Activated CD4-positive, alpha-beta T cell treated with anti-CD3 and anti-CD28 coated beads, Interleukin-2, amount 50 U/mL, for 4 hours (primary cell): ENCODE data around the gene CPSF4.
"Not testable (repeated sequence)": the region's sequence is repeated elsewhere in the genome, so short reads cannot be mapped to it uniquely, and the experiment has no call there.

Experiments
- DNase-seq, 2 experiments: peaks; one replicate each; pipeline ENCODE4 v3.0.0-alpha.2; 2020

Gene CPSF4

DNA sequence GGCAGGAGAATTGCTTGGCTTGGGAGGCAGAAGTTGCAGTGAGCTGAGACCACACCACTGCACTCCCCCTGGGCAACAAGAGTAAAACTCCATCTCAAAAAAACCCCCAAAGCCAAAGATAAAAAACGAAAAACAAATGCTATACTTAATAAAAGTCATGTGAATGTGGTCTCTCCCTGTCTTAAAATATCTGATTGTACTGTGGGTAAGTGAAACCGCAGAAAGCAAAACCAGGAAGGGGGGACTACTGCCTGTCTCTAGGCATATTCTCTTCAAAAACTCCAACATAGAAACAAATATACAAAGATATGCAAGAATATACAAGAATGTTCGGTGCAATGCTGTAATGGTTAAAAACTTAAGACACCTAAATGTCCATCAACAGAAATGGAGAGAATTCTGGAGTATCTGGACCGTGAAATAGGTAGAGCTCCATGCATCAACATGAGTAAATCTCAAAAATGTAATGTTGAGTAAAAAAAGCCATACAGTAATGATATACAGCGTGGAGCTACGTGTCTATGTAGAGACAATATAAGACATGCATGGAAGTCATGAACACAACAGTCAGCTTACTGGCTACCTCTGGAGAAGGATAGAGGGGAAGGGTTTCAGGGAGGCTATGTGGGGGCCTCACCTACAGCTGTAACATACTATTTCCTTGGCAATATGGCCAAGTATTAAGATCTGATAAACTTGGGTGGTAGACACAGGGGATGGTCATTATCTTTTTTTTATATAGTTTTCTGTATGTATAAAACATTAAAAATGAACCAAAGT lies 59.2 kb downstream of the CPSF4 start:
- DNase-seq = no peak

- no peak for DNase-seq
These were observed 59.8 kb downstream of the CPSF4 start for GRCh38 chr7:99498546-99498944.

DNA sequence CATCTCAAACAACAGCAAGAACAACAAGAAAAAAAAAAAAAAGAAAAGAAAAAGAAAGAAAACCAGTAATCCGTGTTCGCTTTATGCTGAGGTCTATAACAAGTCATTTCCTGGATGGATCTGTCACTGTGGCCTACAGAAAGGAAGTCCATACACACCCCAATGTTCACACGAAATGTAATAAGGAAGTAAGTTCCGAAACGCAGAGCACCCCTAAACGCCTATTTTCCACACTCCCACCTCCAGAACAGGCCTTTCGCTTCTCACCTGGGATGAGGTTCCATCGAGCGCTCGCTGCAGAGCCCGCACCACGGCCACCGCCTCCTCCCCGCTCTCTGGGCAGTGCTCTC lies 60.6 kb downstream of the CPSF4 start:
- DNase-seq = no peak

GRCh38 chr7:99499721-99500636 lies 61.2 kb downstream of the CPSF4 start, which contains the start of gene ZNF394:
Gene ZNF394 (minus strand): TSS chr7:99500281. CDS start chr7:99500093, 188 bp downstream.
- DNase-seq = peak; percentile 85 to 86

GRCh38 chr7:99500637-99501009 lies 61.9 kb downstream of the CPSF4 start:
- DNase-seq = no peak

- not testable (repeated sequence) for DNase-seq
These were observed 62.5 kb downstream of the CPSF4 start for GRCh38 chr7:99501236-99501635.

- DNase-seq = no peak
These were observed 65.5 kb downstream of the CPSF4 start for GRCh38 chr7:99504281-99504602.

GRCh38 chr7:99504603-99505323 lies 66.0 kb downstream of the CPSF4 start, which contains the start of gene ZKSCAN5:
Gene ZKSCAN5 (plus strand): TSS chr7:99504662. CDS start chr7:99506045, 1,383 bp downstream.
- peak; percentile 95 to 97 for DNase-seq

GRCh38 chr7:99505324-99505662 lies 66.5 kb downstream of the CPSF4 start:
- no peak for DNase-seq
